ENCODE data around the gene CKAP5. TPM values are rescaled to one million over a fixed set of nuclear protein-coding genes. Genes with fewer than 3 reads are reported as not detected.

The CKAP5 gene
- polyA plus RNA-seq, 1 donor (not counting 4 experiments of a cell fraction or from before 2014, with no cell fraction given), result 96.4 TPM

DNA sequence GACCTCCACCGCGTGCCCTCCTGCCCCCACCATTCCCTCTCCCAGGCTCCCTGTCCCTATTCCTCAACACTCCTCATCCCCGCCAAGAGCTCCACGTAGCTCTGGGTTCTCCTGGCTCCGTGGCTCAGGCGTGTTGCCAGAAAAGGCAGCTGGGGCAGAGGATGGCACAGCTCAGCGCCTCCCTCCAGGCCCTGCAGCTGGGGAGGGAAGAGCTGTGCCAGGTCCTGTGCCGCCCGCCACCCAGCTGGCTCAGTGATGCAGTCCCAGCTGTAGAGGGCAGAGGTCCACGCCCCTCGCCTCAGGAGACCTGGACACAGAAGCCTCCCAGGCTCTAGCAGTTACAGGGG lies 149.9 kb downstream of the CKAP5 start:
- peaks cover 21 to 32% of the 10 kb centered on the region in 2 experiments for H3K36me3 ChIP-seq (ENCODE audit: control insufficient read depth in 2 of 2, extremely low read depth in 1 of 2, insufficient read depth in 2 of 2, low read length in 2 of 2)
- H3K4me1 ChIP-seq (ENCODE audit: control insufficient read depth, extremely low read depth, insufficient read depth, low read length), result peaks cover 8% of the 10 kb centered on the region
- peaks cover 33% of the 10 kb centered on the region for H3K79me2 ChIP-seq (ENCODE audit: control insufficient read depth, insufficient read depth, low read length)
- no peak for FAIRE-seq
- H4K20me1 ChIP-seq (ENCODE audit: control insufficient read depth, extremely low read depth, insufficient read depth, low read length), result no peaks in the 10 kb centered on the region
- DNase-seq (ENCODE audit: low read depth, low spot score), result no peak
- H3K9me1 ChIP-seq (ENCODE audit: control insufficient read depth, extremely low read depth, insufficient read depth, low read length), result no peaks in the 10 kb centered on the region
- no peak overlapping the region for H3K4me3 ChIP-seq (ENCODE audit: control insufficient read depth in 2 of 3, extremely low read depth in 1 of 3, insufficient read depth in 2 of 3, low read depth in 1 of 3, low read length in 3 of 3)
- no peak overlapping the region for H3K27ac ChIP-seq (ENCODE audit: control insufficient read depth, insufficient read depth, low read length)
- H3K27me3 ChIP-seq (ENCODE audit: control insufficient read depth, extremely low read depth, insufficient read depth, low read length), result no peaks in the 10 kb centered on the region
- no peaks in the 10 kb centered on the region for H3K9me3 ChIP-seq (ENCODE audit: control insufficient read depth, low read depth, low read length)
- H3K9ac ChIP-seq (ENCODE audit: control insufficient read depth, extremely low read depth, insufficient read depth, low read length), result no peak overlapping the region
- dilution Hi-C loops (cut with MboI; ENCODE audit: extremely low pct_ligation_motif_present, low sequenced_read_pairs), result no loop called here
- no peak for TF ChIP-seq EZH2 (IDR thresholded peaks at IDR 0.05; ENCODE audit: low read length)
- TF ChIP-seq, protein P1, sequence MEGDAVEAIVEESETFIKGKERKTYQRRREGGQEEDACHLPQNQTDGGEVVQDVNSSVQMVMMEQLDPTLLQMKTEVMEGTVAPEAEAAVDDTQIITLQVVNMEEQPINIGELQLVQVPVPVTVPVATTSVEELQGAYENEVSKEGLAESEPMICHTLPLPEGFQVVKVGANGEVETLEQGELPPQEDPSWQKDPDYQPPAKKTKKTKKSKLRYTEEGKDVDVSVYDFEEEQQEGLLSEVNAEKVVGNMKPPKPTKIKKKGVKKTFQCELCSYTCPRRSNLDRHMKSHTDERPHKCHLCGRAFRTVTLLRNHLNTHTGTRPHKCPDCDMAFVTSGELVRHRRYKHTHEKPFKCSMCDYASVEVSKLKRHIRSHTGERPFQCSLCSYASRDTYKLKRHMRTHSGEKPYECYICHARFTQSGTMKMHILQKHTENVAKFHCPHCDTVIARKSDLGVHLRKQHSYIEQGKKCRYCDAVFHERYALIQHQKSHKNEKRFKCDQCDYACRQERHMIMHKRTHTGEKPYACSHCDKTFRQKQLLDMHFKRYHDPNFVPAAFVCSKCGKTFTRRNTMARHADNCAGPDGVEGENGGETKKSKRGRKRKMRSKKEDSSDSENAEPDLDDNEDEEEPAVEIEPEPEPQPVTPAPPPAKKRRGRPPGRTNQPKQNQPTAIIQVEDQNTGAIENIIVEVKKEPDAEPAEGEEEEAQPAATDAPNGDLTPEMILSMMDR (optimal IDR thresholded peaks at IDR 0.05 in 1 of 3, IDR thresholded peaks at IDR 0.05 in 1 of 3, conservative IDR thresholded peaks at IDR 0.05 in 1 of 3; ENCODE audit: extremely low read depth in 1 of 3, insufficient read depth in 2 of 3, low read length in 3 of 3), result no peak
- no peak overlapping the region for H3K4me2 ChIP-seq (ENCODE audit: control insufficient read depth, extremely low read depth, insufficient read depth, low read depth, low read length)
- no peak overlapping the region for H2AFZ ChIP-seq (ENCODE audit: control insufficient read depth, low read length)

DNA sequence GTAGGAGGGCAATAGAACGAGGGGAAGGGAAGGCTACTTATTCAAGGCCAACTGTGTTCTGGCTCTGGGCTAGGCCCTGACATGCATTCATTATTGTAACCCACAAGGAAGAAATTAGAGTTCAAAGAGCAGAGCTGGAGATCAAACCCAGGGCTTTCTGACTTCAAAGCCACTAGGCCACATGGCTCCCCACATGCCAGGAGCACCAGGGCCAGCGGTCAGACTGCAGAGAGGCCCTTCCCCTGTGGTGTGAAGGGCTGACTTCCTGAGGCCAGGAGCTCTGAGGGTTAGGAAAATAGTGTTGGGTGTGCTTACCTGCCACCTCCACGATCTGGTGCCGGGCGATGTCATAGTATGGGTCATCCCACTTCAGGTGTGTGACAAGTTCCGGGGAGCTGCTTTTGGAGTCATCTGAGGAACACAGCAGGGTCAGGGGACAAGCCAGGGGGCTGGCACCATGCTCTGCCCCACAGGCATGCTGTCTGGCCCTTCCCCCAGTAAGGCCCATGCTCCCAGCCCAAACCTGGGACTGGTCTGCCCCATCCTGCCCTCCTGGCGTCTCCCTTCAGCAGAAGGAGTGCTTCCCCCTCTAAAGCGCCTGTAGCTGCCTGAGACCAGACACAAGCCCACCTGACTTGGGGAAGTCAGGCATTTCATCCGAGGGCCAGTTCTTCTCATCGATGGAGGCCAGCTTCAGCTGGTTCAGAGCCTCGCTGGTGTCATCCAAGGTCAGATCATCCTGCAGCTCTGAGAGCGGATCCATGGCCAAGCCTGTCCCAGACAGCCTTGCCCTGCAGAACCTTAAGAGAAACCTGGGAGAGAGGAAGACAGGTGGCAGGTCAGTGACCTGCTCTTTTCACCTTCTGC lies 150.5 kb downstream of the CKAP5 start:
- no peak overlapping the region for H2AFZ ChIP-seq (ENCODE audit: control insufficient read depth, low read length)
- H3K36me3 ChIP-seq (ENCODE audit: control insufficient read depth in 2 of 2, extremely low read depth in 1 of 2, insufficient read depth in 2 of 2, low read length in 2 of 2), result peaks cover 21 to 32% of the 10 kb centered on the region in 2 experiments
- H3K27ac ChIP-seq (ENCODE audit: control insufficient read depth, insufficient read depth, low read length), result no peak overlapping the region
- TF ChIP-seq EZH2 (IDR thresholded peaks at IDR 0.05; ENCODE audit: low read length), result no peak
- TF ChIP-seq, protein P1 (optimal IDR thresholded peaks at IDR 0.05 in 1 of 3, IDR thresholded peaks at IDR 0.05 in 1 of 3, conservative IDR thresholded peaks at IDR 0.05 in 1 of 3; ENCODE audit: extremely low read depth in 1 of 3, insufficient read depth in 2 of 3, low read length in 3 of 3), result no peak
- no peaks in the 10 kb centered on the region for H3K9me1 ChIP-seq (ENCODE audit: control insufficient read depth, extremely low read depth, insufficient read depth, low read length)
- no peaks in the 10 kb centered on the region for H4K20me1 ChIP-seq (ENCODE audit: control insufficient read depth, extremely low read depth, insufficient read depth, low read length)
- no peak overlapping the region for H3K9ac ChIP-seq (ENCODE audit: control insufficient read depth, extremely low read depth, insufficient read depth, low read length)
- H3K27me3 ChIP-seq (ENCODE audit: control insufficient read depth, extremely low read depth, insufficient read depth, low read length), result no peaks in the 10 kb centered on the region
- no peak overlapping the region for H3K4me3 ChIP-seq (ENCODE audit: control insufficient read depth in 2 of 3, extremely low read depth in 1 of 3, insufficient read depth in 2 of 3, low read depth in 1 of 3, low read length in 3 of 3)
- H3K9me3 ChIP-seq (ENCODE audit: control insufficient read depth, low read depth, low read length), result no peaks in the 10 kb centered on the region
- DNase-seq (ENCODE audit: low read depth, low spot score) (no peak), FAIRE-seq (no peak)
- peaks cover 30% of the 10 kb centered on the region for H3K79me2 ChIP-seq (ENCODE audit: control insufficient read depth, insufficient read depth, low read length)
- no peak overlapping the region for H3K4me2 ChIP-seq (ENCODE audit: control insufficient read depth, extremely low read depth, insufficient read depth, low read depth, low read length)
- dilution Hi-C loops (cut with MboI; ENCODE audit: extremely low pct_ligation_motif_present, low sequenced_read_pairs), result no loop called here
- H3K4me1 ChIP-seq (ENCODE audit: control insufficient read depth, extremely low read depth, insufficient read depth, low read length), result peaks cover 8% of the 10 kb centered on the region
